B cell (primary cell): ENCODE results near the gene TMEM253. TPM values are rescaled to one million over a fixed set of nuclear protein-coding genes. Genes with fewer than 3 reads are reported as not detected.

Experiments
- ATAC-seq: fragments of 200-7000 bp; cut with Tn5 transposase; one replicate; pipeline ENCODE4 v1.10.0; 2021; ENCODE audit warnings: low read depth, mild to moderate bottlenecking, moderate number of reproducible peaks, moderate library complexity
- CTCF ChIA-PET: fragments of 350-600 bp; sonication (Branson Sonifier 250); formaldehyde crosslinking; loops from one replicate; lab custom pipeline; 2021; ENCODE audit warnings: antibody characterized with exemption, inconsistent platforms; lab: Charles Lee
- POLR2A ChIA-PET: fragments of 350-600 bp; sonication (Branson Sonifier 250); formaldehyde crosslinking; loops from one replicate; lab custom pipeline; 2021; ENCODE audit warnings: antibody characterized with exemption; lab: Charles Lee
- DNase-seq: peaks from one replicate; pipeline ENCODE4 v3.0.0; 2013
- H2AFZ ChIP-seq: 2 replicates; pipeline ENCODE4 v1.6.1; 2012; ENCODE audit warnings: mild to moderate bottlenecking, low read depth, low read length; ENCODE audit not compliant: insufficient read depth, poor library complexity, severe bottlenecking
- H3K27ac ChIP-seq, 2 donors: 1 replicate in 1 of 2; 2 replicates in 1 of 2; pipeline ENCODE4 v1.5.1; 2012 to 2013; ENCODE audit warnings: low read length in 2 of 2, mild to moderate bottlenecking in 2 of 2, moderate library complexity in 1 of 2
- H3K27me3 ChIP-seq, 4 experiments: fragments of 200-600 bp in 1 of 4; sonication (generic) in 1 of 4; replicated peaks in 1 of 4; 1 replicate in 2 of 4; 2 replicates in 2 of 4; pipeline versions ENCODE4 v1.6.1 to v1.7.0; 2013 to 2016; ENCODE audit warnings: low read length in 3 of 4, mild to moderate bottlenecking in 2 of 4, mixed read lengths in 1 of 4, moderate library complexity in 1 of 4; ENCODE audit not compliant: insufficient read depth in 4 of 4, control insufficient read depth in 3 of 4; ENCODE audit errors: control extremely low read depth in 1 of 4
- H3K36me3 ChIP-seq, 2 experiments: replicated peaks in 1 of 2; 1 replicate in 1 of 2; 2 replicates in 1 of 2; pipeline versions ENCODE4 v1.6.1 to v1.7.1; 2013; ENCODE audit warnings: low read length in 1 of 2; ENCODE audit not compliant: insufficient read depth in 2 of 2, control insufficient read depth in 1 of 2; ENCODE audit errors: control extremely low read depth in 1 of 2, extremely low read depth in 1 of 2
- H3K4me1 ChIP-seq, 2 donors: fragments of 200-600 bp in 1 of 2; sonication (generic) in 1 of 2; 1 replicate in 1 of 2; 2 replicates in 1 of 2; pipeline versions ENCODE4 v1.5.1 to v1.6.1; 2013 to 2017; ENCODE audit warnings: low read length in 2 of 2; ENCODE audit not compliant: control insufficient read depth in 2 of 2, insufficient read depth in 2 of 2
- H3K4me2 ChIP-seq: replicated peaks from 2 replicates; pipeline ENCODE3; 2012; ENCODE audit warnings: mild to moderate bottlenecking, low read depth, low read length; ENCODE audit not compliant: poor library complexity, severe bottlenecking
- H3K4me3 ChIP-seq, 5 experiments: fragments of 200-600 bp in 1 of 5; sonication (generic) in 1 of 5; 1 replicate in 3 of 5; 2 replicates in 2 of 5; pipeline versions ENCODE4 v1.5.1 to v1.7.0; 2011 to 2016; ENCODE audit warnings: low read length in 4 of 5, mild to moderate bottlenecking in 4 of 5, low read depth in 2 of 5, control low read depth in 1 of 5, moderate library complexity in 1 of 5; ENCODE audit not compliant: insufficient read depth in 1 of 5; ENCODE audit errors: control extremely low read depth in 1 of 5, extremely low read depth in 1 of 5
- H3K79me2 ChIP-seq: fragments of 200-600 bp; sonication (generic); one replicate; pipeline ENCODE4 v1.6.0; 2016; ENCODE audit warnings: low read length; ENCODE audit not compliant: control insufficient read depth, insufficient read depth
- H3K9ac ChIP-seq: fragments of 200-600 bp; sonication (generic); 2 replicates; pipeline ENCODE4 v1.6.1; 2017; ENCODE audit warnings: mild to moderate bottlenecking, low read length, moderate library complexity
- H3K9me3 ChIP-seq, 3 donors: one replicate each; pipeline versions ENCODE4 v1.6.1 to v1.7.1; 2013; ENCODE audit warnings: low read length in 2 of 3; ENCODE audit not compliant: control insufficient read depth in 2 of 3, insufficient read depth in 1 of 3; ENCODE audit errors: control extremely low read depth in 1 of 3
- H4K20me1 ChIP-seq: 2 replicates; pipeline ENCODE4 v1.6.0; 2012; ENCODE audit warnings: mild to moderate bottlenecking, low read length; ENCODE audit not compliant: insufficient read depth, control insufficient read depth, poor library complexity, severe bottlenecking
- H3K27ac Mint-ChIP-seq: one replicate; pipeline ENCODE4 v1.8.0; 2021; ENCODE audit warnings: mixed read lengths
- H3K27me3 Mint-ChIP-seq: one replicate; pipeline ENCODE4 v1.8.0; 2021; ENCODE audit warnings: mixed read lengths
- H3K4me1 Mint-ChIP-seq: one replicate; pipeline ENCODE4 v1.8.0; 2021; ENCODE audit warnings: mixed read lengths
- H3K4me3 Mint-ChIP-seq: one replicate; pipeline ENCODE4 v1.8.0; 2021; ENCODE audit warnings: mixed read lengths
- H3K9me3 Mint-ChIP-seq: one replicate; pipeline ENCODE4 v1.8.0; 2022; ENCODE audit warnings: mixed read lengths; ENCODE audit not compliant: insufficient read depth
- CTCF ChIP-seq: fragments of 200-600 bp; IDR thresholded peaks from one replicate; pipeline ENCODE4 v1.8.0; 2022; ENCODE audit warnings: antibody characterized with exemption, mild to moderate bottlenecking
- EZH2 ChIP-seq: IDR thresholded peaks from 2 replicates; pipeline ENCODE4 v1.6.1; 2012; ENCODE audit warnings: borderline replicate concordance, low read depth, mild to moderate bottlenecking, moderate library complexity, low read length; ENCODE audit not compliant: insufficient read depth, poor library complexity, severe bottlenecking
- WGBS: methylation state at CpG from one replicate; pipeline ENCODE4 v1.1.5; 2013; ENCODE audit warnings: missing lambda C conversion rate; ENCODE audit not compliant: insufficient coverage; 5-methylcytosine and 5-hydroxymethylcytosine counted together
- intact Hi-C: fragments of 100-400 bp; cut with micrococcal nuclease; formaldehyde crosslinking; loops from one replicate; pipeline ENCODE4 v1.10.0; 2022
- polyA plus RNA-seq: library from polyadenylated mRNA; depleted of rRNA; stranded (reverse); fragments of >200 nt; gene quantifications from 2 replicates; pipeline ENCODE4 v1.2.3, GENCODE V29; 2012
- total RNA-seq, 2 donors: library from RNA; stranded (reverse); fragments of 120-200 nt in 1 of 2; gene quantifications; 1 replicate in 1 of 2; 2 replicates in 1 of 2; pipeline versions ENCODE4 v1.2.3 to v1.2.4, GENCODE V29; 2013 to 2022

Gene TMEM253
- total and polyA plus RNA-seq, 2 donors (not counting 1 experiment from before 2014, with no cell fraction given), result not detected

- H2AFZ ChIP-seq, result no peak overlapping the region
- H3K79me2 ChIP-seq, result no peaks in the 10 kb centered on the region
- peaks cover 25 to 36% of the 10 kb centered on the region in 2 donors for H3K4me1 ChIP-seq
- no peak overlapping the region for H3K4me3 Mint-ChIP-seq
- H4K20me1 ChIP-seq, result no peaks in the 10 kb centered on the region
- DNase-seq (no peak), ATAC-seq (no peak)
- ChIA-PET POLR2A (no interaction called here), CTCF (interaction anchor here (1.1 to 11.8 kb wide), 8 partner anchors 7 to 113 kb away, joined by 3 to 348 read pairs (median 69); partner anchors contain the start of gene ARHGEF40)
- H3K9me3 Mint-ChIP-seq, result no peaks in the 10 kb centered on the region
- no peak overlapping the region for H3K27ac Mint-ChIP-seq
- 60% methylated on average over 1 of the region's 8 CpGs for WGBS
- H3K4me2 ChIP-seq, result no peak overlapping the region
- no peaks in the 10 kb centered on the region for H3K36me3 ChIP-seq
- H3K4me3 ChIP-seq, result no peak overlapping the region
- peaks cover 28% of the 10 kb centered on the region for H3K27me3 Mint-ChIP-seq
- H3K4me1 Mint-ChIP-seq, result peaks cover 21% of the 10 kb centered on the region
- H3K9me3 ChIP-seq, result no peaks in the 10 kb centered on the region
- H3K27me3 ChIP-seq, result peaks cover 0 to 29% (median 17%) of the 10 kb centered on the region in 4 experiments
- H3K27ac ChIP-seq, result no peak overlapping the region
- intact Hi-C loops, result loop anchor here (5.0 to 10.0 kb wide), 3 partner anchors 280 to 760 kb away; partner anchors contain the start of genes PARP2 and SUPT16H
- H3K9ac ChIP-seq, result no peak overlapping the region
- TF ChIP-seq CTCF, result no peak
- no peak for TF ChIP-seq EZH2
Measured at GRCh38 chr14:21101802-21102413, 1.0 kb downstream of the TMEM253 start.
